GM12878 (cell line): Measurements from ENCODE around the gene CEP128. TPM values are rescaled to one million over a fixed set of nuclear protein-coding genes. Genes with fewer than 3 reads are reported as not detected.

Experiments used
- ATAC-seq: fragments of 200-7000 bp; cut with Tn5 transposase; 3 replicates; pipeline ENCODE4 v1.9.1; 2020; ENCODE audit warnings: mild to moderate bottlenecking, moderate library complexity
- BruUV-seq: library from RNA; stranded (reverse); fragments of 400-500 nt; replicated peaks from 2 replicates; lab custom pipeline; 2021; lab: Mats Ljungman, UMichigan
- CTCF ChIA-PET: fragments of 300-600 bp; sonication (Branson Sonifier 250); formaldehyde crosslinking; extraction: SDS; loops from one replicate; lab custom pipeline; 2021; ENCODE audit warnings: inconsistent platforms; lab: Yijun Ruan, JAX
- POLR2A ChIA-PET: fragments of 350-600 bp; formaldehyde crosslinking; extraction: SDS; loops from one replicate; lab custom pipeline; 2021; ENCODE audit warnings: inconsistent platforms; lab: Charles Lee
- RAD21 ChIA-PET: fragments of 300-600 bp; sonication (Branson Sonifier 250); formaldehyde crosslinking; loops from one replicate; lab custom pipeline; 2023; ENCODE audit warnings: antibody characterized with exemption; ENCODE audit not compliant: unreplicated experiment; lab: Charles Lee
- SMC1A ChIA-PET: fragments of 300-600 bp; sonication (Branson Sonifier 250); formaldehyde crosslinking; loops from one replicate; lab custom pipeline; 2023; ENCODE audit not compliant: unreplicated experiment, uncharacterized antibody; lab: Charles Lee
- DNase-seq: peaks from one replicate; pipeline ENCODE4 v3.0.0-alpha.2; 2011; ENCODE audit warnings: low read depth, low spot score
- FAIRE-seq: peaks from 3 replicates; lab custom pipeline; 2011; peaks lifted over from hg19 to GRCh38; lab: Jason Lieb, UNC
- H2AFZ ChIP-seq: 2 replicates; pipeline ENCODE4 v1.6.0; 2011; ENCODE audit warnings: low read depth, low read length, control low read depth; ENCODE audit not compliant: control insufficient read depth
- H3K27ac ChIP-seq: 2 replicates; pipeline ENCODE4 v1.5.1; 2011; ENCODE audit warnings: control low read depth; ENCODE audit not compliant: control insufficient read depth, insufficient read depth
- H3K27me3 ChIP-seq, 2 experiments: replicated peaks in 1 of 2; 2 replicates each; pipeline versions ENCODE4 v1.6.0 to v1.6.1; 2011; ENCODE audit warnings: low read length in 1 of 2; ENCODE audit not compliant: control insufficient read depth in 2 of 2, insufficient read depth in 2 of 2
- H3K36me3 ChIP-seq, 2 experiments: 2 replicates each; pipeline ENCODE4 v1.5.1; 2011; ENCODE audit warnings: low read length in 1 of 2; ENCODE audit not compliant: control insufficient read depth in 2 of 2, insufficient read depth in 2 of 2
- H3K4me1 ChIP-seq: 2 replicates; pipeline ENCODE4 v1.6.1; 2011; ENCODE audit warnings: mild to moderate bottlenecking, low read length, moderate library complexity, mixed read lengths; ENCODE audit not compliant: control insufficient read depth, insufficient read depth
- H3K4me2 ChIP-seq: 2 replicates; pipeline ENCODE4 v1.6.0; 2011; ENCODE audit warnings: control low read depth; ENCODE audit not compliant: control insufficient read depth, insufficient read depth
- H3K4me3 ChIP-seq: fragments of 200-600 bp; sonication (generic); 2 replicates; pipeline ENCODE4 v1.5.1; 2016
- H3K79me2 ChIP-seq: 2 replicates; pipeline ENCODE4 v1.6.0; 2011; ENCODE audit warnings: low read length; ENCODE audit not compliant: control insufficient read depth, insufficient read depth
- H3K9ac ChIP-seq: 2 replicates; pipeline ENCODE4 v1.8.0; 2011; ENCODE audit warnings: low read length, control low read depth, mixed read lengths; ENCODE audit not compliant: control insufficient read depth, insufficient read depth
- H3K9me3 ChIP-seq: replicated peaks from 3 replicates; pipeline ENCODE4 v1.5.1; 2011; ENCODE audit warnings: mild to moderate bottlenecking, low read length; ENCODE audit not compliant: control insufficient read depth, insufficient read depth
- H4K20me1 ChIP-seq: 2 replicates; pipeline ENCODE4 v1.6.0; 2011; ENCODE audit not compliant: control insufficient read depth, insufficient read depth
- ATF7 ChIP-seq: fragments of 450-650 bp; IDR thresholded peaks from 2 replicates; pipeline ENCODE4 v1.6.1; 2016; ENCODE audit warnings: low read depth, mild to moderate bottlenecking
- BRCA1 ChIP-seq: IDR thresholded peaks from 2 replicates; pipeline ENCODE4 v1.6.1; 2011; ENCODE audit warnings: low read depth, low read length, improper control_type of control experiment
- CEBPB ChIP-seq, 2 experiments: fragments of 150-350 bp in 1 of 2; IDR thresholded peaks; 2 replicates each; pipeline ENCODE4 v1.6.1; 2012 to 2014; ENCODE audit warnings: low read depth in 2 of 2, low read length in 2 of 2, borderline replicate concordance in 1 of 2, inconsistent platforms in 1 of 2
- EED ChIP-seq: sonication (generic); IDR thresholded peaks from 2 replicates; pipeline ENCODE4 v1.6.1; 2016; ENCODE audit warnings: antibody characterized with exemption, low read depth
- ETV6 ChIP-seq, 2 experiments: fragments of 450-650 bp in 1 of 2; IDR thresholded peaks in 1 of 2; conservative IDR thresholded peaks in 1 of 2; 2 replicates each; pipeline ENCODE4 v1.6.1; 2014; ENCODE audit warnings: antibody characterized with exemption in 1 of 2, borderline replicate concordance in 1 of 2, low read depth in 1 of 2, mild to moderate bottlenecking in 1 of 2, moderate library complexity in 1 of 2
- GATAD2B ChIP-seq: fragments of 450-650 bp; conservative IDR thresholded peaks from 2 replicates; pipeline ENCODE4 v1.6.1; 2017; ENCODE audit warnings: low read depth, mild to moderate bottlenecking, moderate library complexity
- JUND ChIP-seq: IDR thresholded peaks from 2 replicates; pipeline ENCODE4 v1.6.1; 2012; ENCODE audit warnings: low read depth, mild to moderate bottlenecking, low read length, improper control_type of control experiment, moderate library complexity
- NR2C2 ChIP-seq: IDR thresholded peaks from 2 replicates; pipeline ENCODE4 v1.6.1; 2011; ENCODE audit warnings: borderline replicate concordance, low read depth; ENCODE audit not compliant: control insufficient read depth, insufficient read length
- PAX5 ChIP-seq: IDR thresholded peaks from 2 replicates; pipeline ENCODE4 v1.6.1; 2011; ENCODE audit warnings: low read depth, low read length, borderline replicate concordance
- POLR2AphosphoS5 ChIP-seq: IDR thresholded peaks from 2 replicates; pipeline ENCODE4 v1.6.1; 2011; ENCODE audit warnings: mild to moderate bottlenecking, low read length, inconsistent platforms
- RCOR1 ChIP-seq: conservative IDR thresholded peaks from 2 replicates; pipeline ENCODE4 v1.6.1; 2012; ENCODE audit warnings: low read depth, low read length, improper control_type of control experiment
- SUPT20H ChIP-seq: IDR thresholded peaks from 2 replicates; pipeline ENCODE4 v1.6.1; 2011; ENCODE audit warnings: low read depth, mild to moderate bottlenecking, low read length, moderate library complexity, borderline replicate concordance; ENCODE audit not compliant: control insufficient read depth
- TBL1XR1 ChIP-seq: IDR thresholded peaks from 2 replicates; pipeline ENCODE4 v1.6.1; 2012; ENCODE audit warnings: low read depth, low read length, improper control_type of control experiment
- ZNF217 ChIP-seq: fragments of 450-650 bp; IDR thresholded peaks from 2 replicates; pipeline ENCODE4 v1.6.1; 2017; ENCODE audit warnings: antibody characterized with exemption, mild to moderate bottlenecking
- ZNF592 ChIP-seq: fragments of 450-650 bp; IDR thresholded peaks from 2 replicates; pipeline ENCODE4 v1.6.1; 2017; ENCODE audit warnings: mild to moderate bottlenecking, moderate library complexity
- in situ Hi-C: fragments of 300-500 bp; cut with MboI; formaldehyde crosslinking; loops from 9 replicates; pipeline ENCODE4 v1.14.3; 2018; ENCODE audit warnings: mixed read lengths
- intact Hi-C: fragments of 100-400 bp; cut with micrococcal nuclease; formaldehyde crosslinking; loops from one replicate; pipeline ENCODE4 v1.14.2; 2022; ENCODE audit not compliant: unreplicated experiment
- polyA plus RNA-seq, 11 experiments: library from polyadenylated mRNA; depleted of rRNA in 4 of 11; unstranded in 6 of 11; stranded (reverse) in 5 of 11; fragments of >200 nt; fragmentation: Nextera tagmentation in 4 of 11; fragmentation: Illumina TruSeq in 1 of 11; extraction: Ambion mirVana in 4 of 11; extraction: Trizol in 1 of 11; gene quantifications; 1 replicate in 1 of 11; 2 replicates in 10 of 11; pipeline versions ENCODE4 v1.2.1 to v1.2.3, GENCODE V29; 2011 to 2016; ENCODE audit warnings: inconsistent platforms in 2 of 11, missing spikeins in 2 of 11, low read depth in 1 of 11
- total RNA-seq, 4 experiments: library from RNA; depleted of rRNA in 3 of 4; stranded (reverse); fragments of >200 nt in 3 of 4; fragmentation: Illumina TruSeq in 1 of 4; extraction: Trizol in 1 of 4; gene quantifications; 2 replicates each; pipeline versions ENCODE4 v1.2.1 to v1.2.3, GENCODE V29; 2013 to 2021

The CEP128 gene
- total and polyA plus RNA-seq, 10 of the 15 experiments (the other 5 are each of a cell fraction or from before 2014, with no cell fraction given) = 1.1 to 6.7 (median 3.4) TPM

GRCh38 chr14:80923368-80923767 lies 18.2 kb downstream of the CEP128 start:
- no peaks in the 10 kb centered on the region for H3K9me3 ChIP-seq
- DNase-seq = no peak
- no peaks in the 10 kb centered on the region for H3K27me3 ChIP-seq
- no peak overlapping the region for H3K27ac ChIP-seq
- H3K9ac ChIP-seq = no peak overlapping the region
- SMC1A ChIA-PET = no interaction called here
- no TSS peak for BruUV-seq
- intact Hi-C loops = no loop called here
- in situ Hi-C loops = no loop called here
- ATAC-seq = no peak
- H3K79me2 ChIP-seq = no peaks in the 10 kb centered on the region
- CTCF ChIA-PET = interaction anchor here (1.0 kb wide), 1 partner anchor 74 kb away, joined by 3 read pairs; no protein-coding TSS in a partner anchor
- no peaks in the 10 kb centered on the region for H3K4me1 ChIP-seq
- FAIRE-seq = no peak
- TF ChIP-seq EED (no peak), SUPT20H (no peak), ZNF592 (no peak), CEBPB (IDR thresholded peaks at IDR 0.05; ENCODE audit: borderline replicate concordance in 1 of 2, low read depth in 2 of 2, low read length in 2 of 2) (no peak), ZNF217 (no peak), POLR2AphosphoS5 (no peak), JUND (no peak), RCOR1 (no peak), ATF7 (no peak), TBL1XR1 (no peak), ETV6 (conservative IDR thresholded peaks at IDR 0.05 in 1 of 2, IDR thresholded peaks at IDR 0.05 in 1 of 2; ENCODE audit: borderline replicate concordance in 1 of 2, low read depth in 1 of 2) (no peak), NR2C2 (no peak), BRCA1 (no peak), GATAD2B (no peak), PAX5 (no peak)
- POLR2A ChIA-PET = interaction anchor here (1.3 kb wide), 1 partner anchor 13 kb away, joined by 3 read pairs; no protein-coding TSS in a partner anchor
- no peaks in the 10 kb centered on the region for H3K36me3 ChIP-seq
- H3K4me2 ChIP-seq = no peak overlapping the region
- H4K20me1 ChIP-seq = no peaks in the 10 kb centered on the region
- RAD21 ChIA-PET = no interaction called here
- no peak overlapping the region for H3K4me3 ChIP-seq
- no peak overlapping the region for H2AFZ ChIP-seq
